Gastroesophageal sphincter (tissue), 4 donors: ENCODE results near the gene VPS11. TPM values are rescaled to one million over a fixed set of nuclear protein-coding genes. Genes with fewer than 3 reads are reported as not detected.
"Not testable (repeated sequence)": the region's sequence is repeated elsewhere in the genome, so short reads cannot be mapped to it uniquely, and the experiment has no call there.

Experiments used
- ATAC-seq: fragments of 150-250 bp; one replicate; pipeline ENCODE4 v1.9.1; 2016; ENCODE audit warnings: mild to moderate bottlenecking, moderate library complexity
- H3K27ac ChIP-seq, 4 donors: fragments of 200-600 bp; sonication (generic) in 3 of 4; 1 replicate in 3 of 4; 2 replicates in 1 of 4; pipeline ENCODE4 v1.5.1; 2016 to 2019
- H3K27me3 ChIP-seq: fragments of 200-600 bp; sonication (generic); one replicate; pipeline ENCODE4 v1.5.1; 2019
- H3K36me3 ChIP-seq, 2 donors: fragments of 200-600 bp; sonication (generic); one replicate each; pipeline ENCODE4 v1.5.1; 2019; ENCODE audit warnings: control low read depth in 1 of 2
- H3K4me1 ChIP-seq, 3 donors: fragments of 200-600 bp; sonication (generic); 1 replicate in 2 of 3; 2 replicates in 1 of 3; pipeline ENCODE4 v1.5.1; 2016 to 2019; ENCODE audit warnings: control low read depth in 2 of 3
- H3K4me3 ChIP-seq, 2 donors: fragments of 200-600 bp; sonication (generic); one replicate each; pipeline ENCODE4 v1.5.1; 2019; ENCODE audit warnings: mild to moderate bottlenecking in 1 of 2, moderate library complexity in 1 of 2
- H3K9me3 ChIP-seq, 3 donors: fragments of 200-600 bp; sonication (generic); one replicate each; pipeline ENCODE4 v1.5.1; 2017 to 2019; ENCODE audit warnings: control low read depth in 2 of 3
- EP300 ChIP-seq: sonication (generic); formaldehyde crosslinking; IDR thresholded peaks from one replicate; pipeline ENCODE4 v1.6.1; 2017; ENCODE audit warnings: antibody characterized with exemption, mild to moderate bottlenecking
- POLR2A ChIP-seq, 2 donors: fragments of 450-650 bp; IDR thresholded peaks; one replicate each; pipeline ENCODE4 v1.6.1; 2017; ENCODE audit warnings: antibody characterized with exemption in 2 of 2, mild to moderate bottlenecking in 2 of 2, moderate library complexity in 1 of 2
- POLR2AphosphoS5 ChIP-seq: sonication (generic); formaldehyde crosslinking; IDR thresholded peaks from one replicate; pipeline ENCODE4 v1.6.1; 2017; ENCODE audit warnings: antibody characterized with exemption
- WGBS, 2 donors: methylation state at CpG; one replicate each; pipeline ENCODE4 v1.1.5; 2018; ENCODE audit warnings: low coverage in 1 of 2; 5-methylcytosine and 5-hydroxymethylcytosine counted together
- total RNA-seq, 4 donors: library from RNA; depleted of rRNA; stranded (reverse); fragments of >200 nt; gene quantifications; one replicate each; pipeline ENCODE4 v1.1.0, GENCODE V29; 2016
- TF ChIP-seq, protein P1 (sequence below), 4 experiments: fragments of 200-600 bp in 2 of 4; fragments of 450-650 bp in 2 of 4; sonication (generic) in 1 of 4; IDR thresholded peaks; one replicate each; pipeline ENCODE4 v1.5.1; 2017 to 2019; ENCODE audit warnings: antibody characterized with exemption in 4 of 4, mild to moderate bottlenecking in 2 of 4, moderate library complexity in 2 of 4

VPS11 gene
- total RNA-seq, 4 donors from 2014 or later: 23.9 to 45.6 (median 35.8) TPM

DNA sequence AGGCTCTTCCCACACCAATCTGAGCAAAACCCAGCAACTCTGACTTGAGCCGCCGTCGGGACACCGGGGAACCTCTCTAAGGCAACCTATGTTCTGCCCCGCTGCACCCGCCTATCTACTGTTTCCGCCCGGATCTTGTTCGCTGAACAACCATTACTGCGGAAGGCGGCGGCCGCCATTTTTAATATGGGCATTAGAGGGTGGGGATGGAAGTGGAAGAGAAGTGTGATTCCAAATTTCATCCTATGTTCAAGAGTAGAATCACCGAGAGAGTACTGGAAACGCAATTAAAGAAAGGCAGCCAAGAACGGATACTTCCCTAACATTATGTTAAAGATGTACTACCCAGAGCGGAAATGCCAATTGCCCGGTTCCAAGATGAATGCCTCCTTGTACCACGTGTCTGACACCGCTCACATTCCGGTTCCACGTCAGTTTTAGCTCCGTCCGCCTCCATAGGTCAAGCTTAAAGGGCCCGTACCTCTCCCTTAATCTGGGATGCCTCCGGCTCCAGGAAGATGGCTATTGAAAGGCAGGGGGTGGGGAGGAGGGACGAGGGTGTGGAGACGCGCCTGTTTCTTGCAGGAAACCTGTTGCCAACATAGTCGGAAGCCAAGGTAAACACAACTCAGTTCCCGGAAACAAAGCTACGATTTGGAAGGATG, 34.3 kb downstream of the VPS11 start, which contains the start of gene DPAGT1:
Gene DPAGT1 (minus strand): TSS at position 95 of the 665 bp plus-strand sequence. CDS start 198 bp downstream, outside the sequence.
- H3K27ac ChIP-seq: peak within 1 kb of the TSS; percentile 93 to 98 (median 95)
- H3K9me3 ChIP-seq: no peaks in the 10 kb centered on the region
- peak within 1 kb of the TSS; percentile 74 to 86 for H3K4me3 ChIP-seq
- peak; percentile 96 for ATAC-seq
- H3K4me1 ChIP-seq: peaks cover 3 to 45% (median 25%) of the 10 kb centered on the region in 3 donors
- H3K27me3 ChIP-seq: no peaks in the 10 kb centered on the region
- WGBS, 2 donors: 0% methylated on average over 6 to 7 of the region's 32 CpGs
- peaks cover 0 to 24% of the 10 kb centered on the region in 2 donors for H3K36me3 ChIP-seq
- no peak for TF ChIP-seq POLR2A (IDR thresholded peaks at IDR 0.05)
- no peak for TF ChIP-seq EP300
- peak; percentile 40 for TF ChIP-seq POLR2AphosphoS5
- TF ChIP-seq, protein P1, sequence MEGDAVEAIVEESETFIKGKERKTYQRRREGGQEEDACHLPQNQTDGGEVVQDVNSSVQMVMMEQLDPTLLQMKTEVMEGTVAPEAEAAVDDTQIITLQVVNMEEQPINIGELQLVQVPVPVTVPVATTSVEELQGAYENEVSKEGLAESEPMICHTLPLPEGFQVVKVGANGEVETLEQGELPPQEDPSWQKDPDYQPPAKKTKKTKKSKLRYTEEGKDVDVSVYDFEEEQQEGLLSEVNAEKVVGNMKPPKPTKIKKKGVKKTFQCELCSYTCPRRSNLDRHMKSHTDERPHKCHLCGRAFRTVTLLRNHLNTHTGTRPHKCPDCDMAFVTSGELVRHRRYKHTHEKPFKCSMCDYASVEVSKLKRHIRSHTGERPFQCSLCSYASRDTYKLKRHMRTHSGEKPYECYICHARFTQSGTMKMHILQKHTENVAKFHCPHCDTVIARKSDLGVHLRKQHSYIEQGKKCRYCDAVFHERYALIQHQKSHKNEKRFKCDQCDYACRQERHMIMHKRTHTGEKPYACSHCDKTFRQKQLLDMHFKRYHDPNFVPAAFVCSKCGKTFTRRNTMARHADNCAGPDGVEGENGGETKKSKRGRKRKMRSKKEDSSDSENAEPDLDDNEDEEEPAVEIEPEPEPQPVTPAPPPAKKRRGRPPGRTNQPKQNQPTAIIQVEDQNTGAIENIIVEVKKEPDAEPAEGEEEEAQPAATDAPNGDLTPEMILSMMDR (IDR thresholded peaks at IDR 0.05): peak in 1 of 4 experiments; percentile 2

DNA sequence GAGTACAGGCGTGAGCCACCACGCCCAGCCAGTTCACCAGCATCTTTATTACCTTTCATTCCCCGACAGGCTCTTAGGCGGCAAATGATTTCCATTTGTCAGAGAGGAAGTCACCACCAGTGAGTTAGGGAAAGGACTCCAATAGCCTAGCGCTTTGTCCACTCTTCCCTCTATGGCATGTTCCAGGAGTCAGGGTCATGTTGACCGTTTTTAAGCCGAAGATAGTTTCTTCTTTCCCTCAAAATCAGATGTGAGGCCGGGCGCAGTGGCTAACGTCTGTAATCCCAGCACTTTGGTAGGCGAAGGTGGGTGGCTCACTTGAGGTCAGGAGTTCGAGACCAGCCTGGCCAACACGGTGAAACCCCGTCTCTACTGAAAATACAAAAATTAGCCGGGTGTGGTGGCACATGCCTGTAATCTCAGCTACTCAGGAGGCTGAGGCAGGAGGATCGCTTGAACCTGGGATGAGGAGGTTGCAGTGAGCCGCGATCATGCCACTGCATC, 35.6 kb downstream of the VPS11 start:
- Histone ChIP-seq H3K27ac (peak overlapping the region; percentile 93 to 98 (median 95)), H3K36me3 (peaks cover 0 to 10% of the 10 kb centered on the region in 2 donors), H3K4me1 (peaks cover 3 to 50% (median 25%) of the 10 kb centered on the region in 3 donors), H3K4me3 (peak overlapping the region; percentile 74 to 86)
- H3K9me3 ChIP-seq, H3K27me3 ChIP-seq, ATAC-seq: not testable (repeated sequence)
- 80% methylated on average over 10 of the region's 18 CpGs; no CpG with 5 or more reads in 1 of the 2 donors for WGBS, 2 donors

DNA sequence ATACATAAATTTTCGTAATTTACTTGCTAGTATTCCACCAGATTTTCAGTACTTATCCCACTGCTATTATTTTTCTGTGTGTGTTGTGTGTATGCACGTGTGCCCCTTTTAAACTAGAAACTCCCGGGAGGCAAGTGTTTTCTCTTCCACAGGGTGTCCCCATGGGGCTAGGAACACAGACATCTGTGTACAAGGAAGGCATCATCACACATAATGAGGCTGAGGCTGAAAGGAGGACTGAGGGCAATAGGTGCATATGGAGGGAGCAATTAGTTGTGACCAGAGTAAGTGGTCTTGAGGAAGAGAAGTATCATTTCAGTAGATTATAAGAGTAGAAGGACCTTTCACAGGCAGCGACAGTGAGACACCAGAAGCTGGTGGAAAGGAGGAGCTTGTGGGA, 36.2 kb downstream of the VPS11 start:
- 47 to 69% methylated on average over 4 of the region's 4 CpGs for WGBS, 2 donors
- ATAC-seq: no peak
- Histone ChIP-seq H3K36me3 (peaks cover 0 to 5% of the 10 kb centered on the region in 2 donors), H3K27ac (peak overlapping the region in 3 of 4 donors; percentile 93 to 96 (median 94)), H3K9me3 (no peaks in the 10 kb centered on the region), H3K4me3 (no peak overlapping the region), H3K4me1 (peaks cover 3 to 56% (median 31%) of the 10 kb centered on the region in 3 donors), H3K27me3 (no peaks in the 10 kb centered on the region)
- no peak for TF ChIP-seq POLR2AphosphoS5
- TF ChIP-seq, protein P1 (IDR thresholded peaks at IDR 0.05): no peak
- TF ChIP-seq POLR2A (IDR thresholded peaks at IDR 0.05): no peak
- no peak for TF ChIP-seq EP300

DNA sequence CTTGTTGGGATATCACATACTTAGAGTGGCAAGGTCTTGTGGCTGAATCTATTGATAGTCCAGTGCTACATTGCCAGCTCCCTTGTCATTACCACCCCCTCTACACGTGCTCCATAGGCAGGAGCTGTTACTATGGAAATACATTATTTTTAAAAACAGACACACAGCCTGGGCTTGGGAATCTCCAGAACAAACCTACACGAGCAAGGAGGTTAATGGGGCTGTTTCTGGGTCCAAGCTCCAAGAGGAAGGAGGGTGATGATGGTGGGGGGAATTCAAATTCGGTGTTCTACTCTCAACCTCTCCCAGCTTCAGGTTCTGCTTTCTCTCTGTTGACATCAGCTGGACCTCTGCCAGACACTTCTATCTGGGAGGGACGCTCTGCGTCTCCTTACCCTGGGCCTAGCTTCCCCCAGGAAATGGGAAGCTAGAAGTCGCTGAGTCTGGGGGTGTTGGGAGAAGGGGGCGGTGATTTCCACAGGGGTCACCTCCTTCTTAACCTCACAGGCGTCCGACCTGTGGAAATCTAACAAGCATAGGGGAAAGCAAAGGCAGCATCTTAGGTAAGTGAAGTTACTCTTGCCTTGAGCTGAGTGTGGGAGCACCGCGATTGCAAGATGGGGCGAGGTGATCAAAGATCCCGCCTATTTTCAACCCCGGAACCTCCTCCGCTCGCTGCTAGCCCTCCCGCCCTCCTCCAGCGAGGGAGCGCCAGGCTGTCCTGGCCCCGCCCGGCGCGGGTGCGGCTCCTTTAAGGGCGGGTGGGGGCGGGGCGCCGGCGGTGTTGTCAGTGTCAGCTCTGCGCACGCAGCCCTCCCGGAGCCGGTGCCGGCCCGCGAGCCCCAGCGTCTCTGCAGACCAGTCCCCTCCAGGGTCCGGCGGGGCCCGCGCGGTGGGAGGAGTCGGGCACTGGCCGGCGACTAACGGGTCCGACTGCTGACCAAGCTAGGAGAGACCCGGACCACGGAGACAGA, 39.2 kb downstream of the VPS11 start, which contains the start of gene C2CD2L:
Gene C2CD2L (plus strand): TSS at position 781 of the 974 bp plus-strand sequence. CDS start 398 bp downstream, outside the sequence.
- ATAC-seq: peak; percentile 93
- Histone ChIP-seq H3K27me3 (no peaks in the 10 kb centered on the region), H3K9me3 (no peaks in the 10 kb centered on the region), H3K36me3 (peaks cover 0 to 15% of the 10 kb centered on the region in 2 donors), H3K4me3 (peak within 1 kb of the TSS; percentile 92 to 100), H3K4me1 (peaks cover 0 to 57% (median 18%) of the 10 kb centered on the region in 3 donors), H3K27ac (peak within 1 kb of the TSS; percentile 63 to 86 (median 85))
- TF ChIP-seq POLR2A (IDR thresholded peaks at IDR 0.05): peak; percentile 22 to 59
- TF ChIP-seq EP300: no peak
- TF ChIP-seq POLR2AphosphoS5: peak; percentile 49
- 0 to 2% methylated on average over 4 to 10 of the region's 49 CpGs for WGBS, 2 donors

DNA sequence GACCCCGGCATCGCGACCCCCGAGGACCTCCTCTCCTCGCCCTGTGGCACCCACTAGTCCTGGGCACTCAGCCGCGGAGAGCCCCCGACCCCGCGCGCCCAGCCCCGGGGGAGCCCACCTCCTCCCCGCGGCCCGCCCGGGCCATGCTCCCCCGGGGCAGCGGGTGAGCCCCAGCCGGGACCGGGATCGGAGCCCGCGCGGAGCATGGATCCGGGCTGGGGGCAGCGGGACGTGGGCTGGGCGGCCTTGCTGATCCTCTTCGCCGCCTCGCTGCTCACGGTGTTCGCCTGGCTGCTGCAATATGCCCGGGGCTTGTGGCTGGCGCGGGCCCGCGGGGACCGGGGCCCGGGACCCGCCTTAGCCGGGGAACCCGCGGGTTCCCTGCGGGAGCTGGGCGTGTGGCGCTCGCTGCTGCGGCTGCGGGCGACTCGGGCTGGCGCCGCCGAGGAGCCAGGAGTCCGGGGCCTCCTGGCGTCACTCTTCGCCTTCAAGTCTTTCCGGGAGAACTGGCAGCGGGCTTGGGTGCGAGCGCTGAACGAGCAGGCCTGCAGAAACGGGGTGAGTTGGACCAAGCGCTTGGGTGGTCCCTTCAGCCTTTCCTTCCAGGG, 40.0 kb downstream of the VPS11 start:
- Histone ChIP-seq H3K36me3 (peaks cover 0 to 23% of the 10 kb centered on the region in 2 donors), H3K9me3 (no peaks in the 10 kb centered on the region), H3K4me3 (peak overlapping the region; percentile 92 to 100), H3K27me3 (no peaks in the 10 kb centered on the region), H3K27ac (peak overlapping the region; percentile 63 to 86 (median 85)), H3K4me1 (peaks cover 0 to 54% (median 18%) of the 10 kb centered on the region in 3 donors)
- ATAC-seq: peak; percentile 33
- TF ChIP-seq POLR2AphosphoS5 (no peak), POLR2A (IDR thresholded peaks at IDR 0.05) (no peak)
- no CpG with 5 or more reads among the region's 65 CpGs for WGBS, 2 donors
